ENCODE measurements around the gene CNTNAP2.

The CNTNAP2 gene

DNA sequence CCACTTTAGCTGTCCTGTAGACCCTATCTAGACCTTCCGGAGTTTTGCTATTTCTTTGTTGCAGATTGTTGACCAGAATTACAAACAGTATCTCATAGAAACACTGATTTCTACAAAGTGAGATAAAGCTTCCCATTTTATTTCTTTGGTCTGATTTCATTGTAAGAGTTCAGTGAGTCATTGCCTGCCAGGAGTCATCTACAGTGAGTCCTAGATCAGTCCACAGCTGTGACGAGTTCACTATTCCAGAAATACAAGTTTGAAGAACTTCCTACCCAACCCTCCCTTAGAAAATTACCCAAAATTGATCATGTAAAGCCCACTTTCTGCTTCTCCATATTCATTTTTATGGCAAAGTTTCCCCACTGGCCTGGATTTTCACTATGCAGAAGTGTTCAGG lies 905.5 kb downstream of the CNTNAP2 start:
- peak; percentile 10 for DNase-seq (ENCODE audit: low read depth)

DNA sequence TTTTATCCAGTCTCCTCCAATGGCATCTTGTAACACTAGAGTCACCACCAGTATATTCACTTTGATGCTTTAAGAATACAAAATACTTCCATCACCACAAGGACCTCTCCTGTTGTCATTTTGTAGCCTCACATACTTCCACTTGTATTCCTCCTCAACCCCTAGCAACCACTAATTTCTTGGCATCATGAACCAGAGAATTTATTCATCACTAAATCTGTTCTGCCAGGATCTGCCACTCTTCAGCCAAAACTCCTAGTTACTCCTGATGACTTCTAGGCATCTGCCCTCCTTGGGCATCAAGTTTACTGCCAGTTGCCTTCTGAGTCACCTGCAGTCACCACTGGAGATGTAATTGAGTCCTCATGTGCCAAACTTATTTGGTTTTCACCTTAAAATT lies 906.8 kb downstream of the CNTNAP2 start:
- no peak for DNase-seq (ENCODE audit: low read depth)

DNA sequence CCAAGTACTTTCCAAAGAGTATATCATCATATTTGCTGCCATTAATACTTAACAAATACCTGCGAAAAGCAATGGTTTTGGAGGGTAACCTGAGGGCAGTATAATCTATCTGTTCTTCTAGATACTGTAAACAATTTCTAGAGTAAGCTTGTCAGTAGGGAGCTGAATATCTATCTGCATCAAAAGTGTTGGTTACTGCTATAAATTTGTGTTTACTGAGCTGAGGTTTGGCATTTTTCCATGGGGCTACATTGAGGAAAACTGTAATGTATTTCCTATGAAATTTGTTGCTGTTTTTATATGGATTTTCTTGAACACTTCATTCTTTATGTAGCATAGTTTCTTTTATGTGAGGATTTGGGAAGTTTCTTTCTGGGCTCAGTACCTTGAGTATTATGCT lies 913.4 kb downstream of the CNTNAP2 start:
- no peak for DNase-seq (ENCODE audit: low read depth)

DNA sequence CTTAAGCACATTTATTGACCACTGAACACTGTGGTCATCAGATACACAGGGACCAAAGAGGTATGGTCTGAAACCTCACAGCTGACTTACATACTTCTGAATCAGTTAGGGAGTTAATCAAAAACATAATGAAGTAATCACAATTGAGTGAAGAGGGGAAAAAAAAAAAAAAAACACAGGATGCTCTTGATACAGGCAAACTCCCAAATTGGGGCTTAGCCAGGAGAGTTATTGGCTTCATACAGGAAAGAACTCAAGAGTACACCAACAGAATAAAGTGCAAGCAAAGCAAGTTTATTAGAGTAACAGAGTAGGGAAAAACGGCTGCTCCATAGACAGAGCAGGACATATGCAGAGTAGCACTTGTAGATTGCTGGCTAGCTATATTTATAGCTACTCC lies 917.0 kb downstream of the CNTNAP2 start:
- DNase-seq (ENCODE audit: low read depth) = no peak

DNA sequence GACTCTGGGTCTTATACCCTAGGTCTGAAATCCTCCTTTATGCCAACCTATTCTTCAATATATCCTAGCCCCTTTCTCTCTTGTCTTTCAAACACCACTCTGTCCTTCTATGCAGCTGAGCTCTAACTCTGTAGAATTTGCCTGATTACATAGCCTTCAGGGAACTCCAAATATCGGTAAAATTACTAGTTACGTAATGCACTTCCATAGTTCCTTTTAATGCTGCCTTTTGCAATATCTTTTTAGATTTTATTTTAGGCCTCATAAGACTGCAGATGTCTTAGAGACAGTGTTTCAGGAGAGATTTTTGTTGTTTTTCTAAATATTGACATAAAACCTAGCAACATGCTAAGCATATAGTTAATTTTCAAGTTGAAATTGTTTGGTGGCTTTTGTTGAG lies 924.8 kb downstream of the CNTNAP2 start:
- DNase-seq (ENCODE audit: low read depth) = no peak

DNA sequence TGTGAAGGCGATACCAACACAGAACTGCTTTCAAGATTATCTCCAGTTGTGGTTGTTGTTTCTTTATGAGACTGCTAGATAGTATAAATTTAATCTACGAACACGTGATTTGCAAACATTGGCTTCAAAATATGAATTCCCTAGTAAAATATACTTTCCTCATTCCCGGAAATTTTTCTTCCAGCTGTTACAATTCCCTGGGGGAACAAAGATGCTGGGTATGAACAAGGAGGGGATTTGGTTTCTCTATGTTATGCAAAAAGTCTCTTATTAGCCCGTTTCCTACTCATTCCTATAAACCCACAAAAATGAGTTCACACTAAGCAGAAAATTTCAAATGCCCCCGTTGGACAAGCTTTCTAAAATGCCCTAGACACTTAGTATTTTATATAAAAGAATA lies 928.3 kb downstream of the CNTNAP2 start:
- no peak for DNase-seq (ENCODE audit: low read depth)

DNA sequence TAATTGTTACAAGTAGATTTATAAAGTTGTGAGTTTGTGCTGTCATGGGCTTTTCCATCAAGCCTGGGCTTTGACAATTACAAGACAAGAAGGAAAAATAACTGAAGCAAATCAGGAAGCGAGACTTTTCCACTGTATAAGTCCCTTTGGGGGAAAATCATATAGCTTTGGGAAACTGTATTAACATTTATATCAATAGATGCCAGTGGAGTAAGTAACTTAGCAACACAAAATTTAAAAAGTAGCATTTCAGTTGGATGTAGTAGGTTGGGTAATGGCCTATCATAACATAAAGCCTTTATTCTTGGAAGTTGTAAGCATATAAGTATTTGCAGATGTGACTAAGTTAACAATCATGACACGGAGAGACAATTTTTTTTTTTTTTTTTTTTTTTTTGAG lies 931.1 kb downstream of the CNTNAP2 start:
- DNase-seq (ENCODE audit: low read depth) = no peak

DNA sequence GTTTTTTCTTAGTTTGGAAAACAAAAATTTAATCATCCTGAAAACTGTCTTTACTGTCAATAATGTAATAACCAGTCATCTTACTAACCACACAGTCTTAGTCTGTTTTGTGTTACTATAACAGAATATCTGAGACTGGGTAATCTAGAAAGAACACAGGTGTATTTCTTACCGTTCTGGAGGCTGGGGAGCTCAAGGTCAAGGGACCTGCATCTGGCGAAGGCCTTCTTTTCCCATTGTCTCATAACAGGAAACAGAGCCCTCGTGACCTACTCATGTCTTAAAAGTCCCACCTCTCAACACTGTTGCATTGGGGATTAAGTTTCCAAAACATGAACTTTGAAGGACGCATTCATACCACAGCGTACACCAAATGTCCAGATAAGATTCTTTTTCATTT lies 932.3 kb downstream of the CNTNAP2 start:
- no peak for DNase-seq (ENCODE audit: low read depth)

DNA sequence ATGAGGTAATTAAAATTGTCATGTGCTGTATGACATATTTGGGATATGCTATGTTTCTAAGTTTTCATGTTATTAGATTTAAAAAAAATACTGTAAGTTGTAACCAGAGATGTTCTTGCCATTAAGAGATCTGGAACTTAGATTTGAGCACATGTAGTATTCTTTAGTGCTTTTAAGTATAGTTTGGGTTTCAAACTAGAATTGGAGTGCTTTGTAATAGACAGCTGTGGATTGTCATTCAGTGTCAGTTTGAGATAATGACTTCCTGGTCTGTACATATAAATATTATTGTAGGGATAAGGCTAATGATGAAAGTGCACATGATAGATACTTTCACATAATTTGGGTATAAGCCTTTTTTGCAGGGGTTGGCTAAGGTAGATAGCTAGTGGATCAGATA lies 936.2 kb downstream of the CNTNAP2 start:
- no peak for DNase-seq (ENCODE audit: low read depth)

DNA sequence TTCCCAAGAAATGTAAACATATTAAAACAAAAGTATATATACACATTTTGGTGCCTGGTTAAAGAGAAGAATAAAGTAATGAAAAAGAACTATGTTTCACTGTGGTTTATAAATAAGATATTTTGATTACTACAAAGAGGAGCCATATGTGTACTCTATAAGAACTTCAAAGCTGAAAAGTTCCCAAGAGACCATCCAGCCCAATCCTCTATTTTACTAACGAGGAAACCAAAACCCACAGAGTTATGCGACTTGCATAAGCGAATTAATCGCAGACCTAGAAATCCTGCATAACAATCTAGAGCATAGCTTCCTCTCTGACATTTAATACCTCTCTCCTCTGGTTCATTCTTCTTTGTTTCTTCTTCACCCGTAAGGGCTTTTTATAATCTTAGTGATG lies 937.1 kb downstream of the CNTNAP2 start:
- no peak for DNase-seq (ENCODE audit: low read depth)

DNA sequence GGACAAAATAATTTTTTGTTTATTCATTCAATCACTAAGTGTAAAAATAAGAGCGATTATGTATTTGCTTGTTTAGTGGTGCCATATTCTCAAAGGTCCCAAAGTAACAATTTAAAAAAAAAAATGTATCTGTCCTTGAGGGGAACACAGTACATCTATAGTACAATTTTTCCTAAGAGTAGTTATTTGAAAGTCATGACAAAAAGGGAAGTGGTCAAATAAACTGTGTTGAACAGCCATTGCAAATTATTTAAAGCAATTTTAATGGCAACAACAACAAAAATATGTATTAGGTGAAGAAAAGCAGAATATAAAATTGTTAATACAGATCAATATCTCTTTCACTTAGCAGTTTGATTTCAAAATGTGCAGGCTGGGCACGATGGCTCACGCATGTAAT lies 943.5 kb downstream of the CNTNAP2 start:
- no peak for DNase-seq (ENCODE audit: low read depth)

DNA sequence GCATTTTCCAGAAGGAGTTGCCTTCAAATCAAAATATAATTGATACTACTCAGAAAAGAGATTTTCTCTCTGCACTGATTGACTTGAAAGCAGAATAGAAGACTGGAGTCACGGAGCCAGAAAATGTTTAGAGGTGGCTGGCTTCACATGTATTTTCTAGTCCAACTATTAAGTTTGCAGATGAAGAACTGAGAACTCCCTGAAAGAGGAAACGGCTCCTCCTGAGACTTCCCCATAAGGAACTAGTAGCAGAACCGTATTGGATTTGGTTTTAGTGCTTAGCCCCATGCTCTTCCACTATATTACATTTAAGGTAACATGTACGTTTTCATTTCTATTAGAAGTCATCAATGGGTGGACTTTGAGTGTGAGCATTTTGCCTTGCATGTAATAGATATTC lies 946.3 kb downstream of the CNTNAP2 start:
- no peak for DNase-seq (ENCODE audit: low read depth)

DNA sequence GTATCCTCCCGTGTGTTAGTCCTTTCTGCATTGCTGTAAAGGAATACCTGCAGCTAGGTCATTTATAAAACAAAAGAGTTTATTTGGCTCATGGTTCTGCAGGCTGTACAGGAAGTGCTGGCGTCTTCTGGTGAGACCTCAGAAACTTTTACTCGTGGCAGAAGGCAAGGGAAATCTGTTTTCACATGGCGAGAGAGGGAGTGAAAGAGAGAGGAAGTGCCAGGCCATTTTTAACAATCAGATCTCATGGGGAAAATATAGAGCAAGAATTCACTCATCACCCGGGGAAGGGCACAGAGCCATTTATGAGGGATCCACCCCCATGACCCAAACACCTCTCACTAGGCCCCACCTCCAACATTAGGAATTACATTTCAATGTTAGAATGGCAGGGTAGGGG lies 952.2 kb downstream of the CNTNAP2 start:
- no peak for DNase-seq (ENCODE audit: low read depth)

DNA sequence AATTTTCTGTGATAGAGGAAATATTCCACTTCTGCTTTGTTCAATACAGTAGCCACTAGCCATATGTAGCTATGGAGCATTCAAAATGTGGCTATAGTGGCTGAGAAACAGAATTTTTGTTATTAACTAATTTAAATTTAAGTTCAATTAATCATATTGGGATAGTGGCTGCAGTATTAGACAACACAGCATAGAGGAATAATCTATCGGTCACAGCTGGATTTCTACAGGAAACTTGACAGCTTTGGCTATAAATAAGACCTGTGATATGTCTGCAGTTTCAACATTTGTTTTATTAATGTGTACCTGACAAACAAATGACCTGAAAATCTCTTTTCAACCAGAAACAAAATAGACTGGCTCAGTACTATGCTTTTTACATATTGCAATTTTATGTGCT lies 953.2 kb downstream of the CNTNAP2 start:
- no peak for DNase-seq (ENCODE audit: low read depth)

DNA sequence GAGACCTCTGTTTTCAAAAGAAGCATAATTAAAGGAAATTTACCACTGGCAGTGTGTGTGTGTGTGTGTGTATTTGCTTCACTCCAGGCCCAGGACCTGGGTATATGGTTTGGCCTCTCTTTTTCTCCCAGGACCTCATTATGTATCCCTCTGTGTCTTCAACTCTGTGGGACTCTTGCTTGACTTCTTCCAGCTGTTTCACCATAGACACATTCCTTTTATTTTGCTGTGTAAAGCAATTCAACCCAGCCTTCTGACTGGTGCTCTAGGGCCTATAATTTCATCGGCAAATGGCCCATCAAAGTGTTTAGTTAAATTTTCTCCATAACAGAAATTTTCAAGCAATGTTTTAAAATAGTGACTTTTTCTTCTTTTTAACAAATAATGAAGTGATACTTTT lies 954.3 kb downstream of the CNTNAP2 start:
- no peak for DNase-seq (ENCODE audit: low read depth)

DNA sequence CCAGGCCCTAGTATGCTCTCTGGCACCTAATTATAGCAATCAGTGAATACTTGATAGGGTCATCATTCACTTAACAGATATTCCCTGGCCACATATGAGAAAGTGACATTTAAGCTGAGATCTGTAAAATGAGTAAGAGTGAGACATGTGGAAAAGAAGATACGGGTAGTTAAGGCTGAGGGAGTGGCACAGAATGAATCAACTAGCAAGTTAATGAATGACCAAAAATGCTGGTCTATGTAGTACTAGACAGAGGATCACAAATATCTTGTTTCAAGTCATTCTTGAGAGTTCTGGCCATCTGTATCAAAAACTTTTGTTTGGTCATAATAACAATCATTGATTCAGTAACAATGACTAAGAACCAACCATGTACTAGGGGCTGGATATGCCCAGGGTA lies 954.9 kb downstream of the CNTNAP2 start:
- DNase-seq (ENCODE audit: low read depth) = no peak

DNA sequence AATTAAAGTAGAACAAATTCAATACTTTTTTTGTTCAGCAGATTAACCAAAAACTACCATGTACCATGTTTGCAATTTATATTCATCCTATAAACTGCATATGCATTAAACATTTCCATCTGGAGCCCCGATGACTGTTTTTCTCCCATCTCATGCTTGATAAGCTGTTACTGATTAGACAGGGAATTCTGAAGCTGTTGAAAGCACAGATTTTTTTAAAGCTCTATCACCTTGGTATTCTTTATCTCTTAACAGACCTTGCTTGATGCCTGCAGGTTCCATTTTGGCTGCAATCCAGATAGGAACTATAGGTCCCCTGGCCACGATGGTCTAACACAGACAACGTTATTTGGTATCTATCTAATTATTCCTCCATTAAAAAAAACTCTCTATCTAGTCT lies 961.7 kb downstream of the CNTNAP2 start:
- no peak for DNase-seq (ENCODE audit: low read depth)

DNA sequence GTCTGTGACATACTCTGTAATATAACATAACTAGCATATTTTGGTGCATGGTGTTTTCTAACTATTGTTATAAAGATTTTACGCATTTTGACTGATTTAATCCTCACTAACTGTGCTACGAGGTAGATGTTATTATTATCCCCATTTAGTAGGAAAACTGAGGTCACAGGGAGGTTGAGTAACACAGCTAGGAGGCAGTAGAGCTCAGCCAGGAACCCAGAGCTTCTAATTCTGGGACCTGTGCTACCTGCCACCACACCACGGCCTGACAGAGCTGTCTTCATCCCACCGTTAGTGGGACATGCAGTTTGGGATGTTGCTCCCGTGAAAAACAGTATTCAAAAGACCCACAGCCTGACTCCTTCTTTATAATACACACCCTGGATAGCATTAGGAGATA lies 962.5 kb downstream of the CNTNAP2 start:
- no peak for DNase-seq (ENCODE audit: low read depth)

DNA sequence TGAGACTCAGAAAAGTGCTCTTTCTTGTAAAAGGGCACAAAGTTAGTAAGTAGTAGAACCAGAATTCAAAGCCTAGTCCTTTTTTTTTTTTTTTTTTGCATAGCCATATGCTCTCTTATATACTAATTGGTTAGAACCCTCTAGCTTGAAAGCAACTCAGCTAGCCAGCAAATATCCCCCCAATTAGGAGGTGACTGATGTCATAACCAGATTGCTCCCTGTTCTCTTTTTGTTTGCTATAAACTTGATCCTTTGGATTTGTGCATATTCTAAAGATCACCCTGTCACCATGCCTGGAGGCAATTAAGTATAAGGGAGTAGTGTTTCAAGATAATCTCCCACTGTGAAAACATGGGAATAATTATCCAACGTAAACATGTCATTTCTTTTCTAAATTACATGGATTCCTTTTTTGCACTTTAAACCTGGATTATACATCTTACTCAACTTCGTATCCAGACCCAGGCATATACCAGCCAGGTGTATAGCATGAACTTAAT lies 963.4 kb downstream of the CNTNAP2 start:
- DNase-seq (ENCODE audit: low read depth) = no peak

DNA sequence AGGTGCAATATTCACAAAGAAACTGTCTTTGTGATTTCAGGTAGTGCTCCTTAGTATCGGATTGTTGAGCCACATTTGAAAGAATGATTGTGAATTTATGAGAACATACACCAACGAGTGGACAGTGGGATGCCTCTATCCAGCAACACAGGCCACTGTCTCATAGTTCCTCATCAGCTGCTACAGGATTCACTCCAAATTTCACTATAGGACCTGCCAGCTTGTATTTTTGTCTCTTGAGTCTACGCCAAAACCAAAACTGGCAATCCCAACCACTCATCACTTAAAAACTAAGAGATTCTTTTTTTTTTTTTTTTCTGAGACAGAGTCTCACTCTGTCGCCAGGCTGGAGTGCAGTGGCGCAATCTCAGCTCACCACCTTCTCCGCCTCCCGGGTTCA lies 964.5 kb downstream of the CNTNAP2 start:
- no peak for DNase-seq (ENCODE audit: low read depth)

DNA sequence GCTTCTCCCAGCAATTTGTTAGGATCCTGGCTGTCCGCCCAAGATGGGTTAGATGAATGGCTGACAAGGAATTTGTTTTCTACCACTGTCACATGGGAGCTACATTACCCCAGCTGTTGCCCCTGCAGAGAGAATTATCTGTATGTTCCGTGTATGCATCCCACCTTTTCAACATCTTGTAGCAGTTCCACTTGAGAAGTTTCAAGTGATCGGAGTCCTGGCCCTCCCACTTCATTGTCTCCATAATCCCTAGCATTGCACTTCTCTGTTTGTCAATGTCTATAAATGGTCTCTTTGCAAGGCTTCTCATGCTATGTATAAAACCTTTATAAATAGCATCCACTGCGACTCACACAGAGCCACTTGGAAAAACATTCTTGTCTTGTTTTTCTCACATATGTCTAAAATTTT lies 972.5 kb downstream of the CNTNAP2 start:
- DNase-seq (ENCODE audit: low read depth) = no peak

DNA sequence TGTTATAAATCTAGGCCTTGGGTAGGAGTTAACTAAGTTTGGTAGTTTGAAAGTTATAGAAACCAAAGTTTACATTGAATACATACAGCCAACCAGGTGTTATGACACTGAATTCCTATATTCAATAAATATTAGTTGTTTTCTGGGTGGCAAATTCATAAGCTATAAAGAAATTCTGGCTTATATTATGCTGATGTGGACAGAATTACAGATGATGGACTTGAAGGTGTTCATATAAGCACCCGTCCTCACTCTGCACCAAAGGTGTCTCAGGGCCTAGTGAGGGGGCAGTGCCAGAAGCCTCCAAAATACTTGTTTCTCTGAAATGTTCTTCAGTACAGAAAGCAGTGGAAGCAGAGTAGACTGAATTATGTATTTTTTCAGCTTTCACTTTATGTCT lies 973.0 kb downstream of the CNTNAP2 start:
- no peak for DNase-seq (ENCODE audit: low read depth)

DNA sequence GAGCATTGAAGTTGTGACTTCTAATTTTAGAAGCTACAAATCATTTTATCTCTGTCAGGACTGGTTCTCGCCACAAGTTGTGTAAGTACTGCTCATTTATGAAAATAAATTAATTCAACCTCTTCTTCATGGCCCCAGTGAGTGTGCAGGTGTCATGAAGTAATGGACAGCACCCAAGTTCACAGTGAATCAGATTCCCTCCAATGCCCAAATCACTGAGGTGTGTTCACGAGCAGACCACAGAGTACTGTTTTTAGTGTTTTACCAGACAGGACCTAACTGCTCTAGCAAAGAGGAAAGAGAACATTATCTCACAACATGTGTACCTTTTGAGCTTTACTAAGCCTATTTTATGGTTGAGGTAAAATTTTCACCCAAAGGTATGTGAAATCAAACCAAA lies 980.0 kb downstream of the CNTNAP2 start:
- no peak for DNase-seq (ENCODE audit: low read depth)

DNA sequence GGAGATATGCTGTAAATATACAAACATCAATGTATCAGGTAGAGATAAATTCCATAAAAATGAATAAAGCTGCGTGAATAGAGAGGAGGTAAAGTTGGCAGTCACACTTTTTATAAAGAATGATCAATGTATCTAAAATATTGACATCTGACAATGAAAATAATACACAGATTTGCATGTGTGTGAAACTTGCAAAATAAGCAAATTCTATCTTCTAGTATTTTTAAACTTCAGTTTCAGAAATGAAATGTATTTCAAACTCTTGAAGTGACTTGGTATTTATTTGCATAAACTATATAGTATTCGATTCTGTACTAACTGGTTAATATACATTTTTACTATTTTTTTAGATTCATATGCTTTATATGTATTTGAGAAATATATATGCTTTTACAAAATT lies 986.6 kb downstream of the CNTNAP2 start:
- DNase-seq (ENCODE audit: low read depth) = no peak

DNA sequence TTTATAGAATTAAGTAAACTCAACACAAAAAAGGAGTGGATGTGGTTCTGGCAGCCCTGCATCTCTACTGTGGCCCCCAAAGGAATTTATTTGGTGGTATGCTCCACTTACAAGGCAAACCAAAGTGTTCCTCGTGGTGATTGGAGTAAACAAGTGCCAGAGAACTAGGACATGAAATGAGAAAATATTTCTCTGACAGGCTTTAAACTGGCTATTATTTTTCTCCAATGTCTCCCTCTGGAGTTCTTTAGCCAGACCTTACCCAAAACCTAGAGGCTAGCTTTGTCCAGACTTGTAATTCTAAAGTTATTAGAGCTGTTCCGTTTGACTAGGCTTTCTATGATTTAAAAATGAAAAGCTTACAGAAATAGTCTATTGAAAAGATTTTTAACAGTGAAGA lies 990.1 kb downstream of the CNTNAP2 start:
- DNase-seq (ENCODE audit: low read depth) = no peak

Data from iris pigment epithelial cell (primary cell).